Lower leg skin (tissue), 4 donors: ENCODE data around the gene PDLIM5. TPM values are rescaled to one million over a fixed set of nuclear protein-coding genes. Genes with fewer than 3 reads are reported as not detected.

ENCODE experiments used
- DNase-seq, 2 donors: peaks; one replicate each; pipeline ENCODE4 v3.0.0-alpha.2; 2019; ENCODE audit warnings: low spot score in 2 of 2
- H3K4me3 ChIP-seq: fragments of 200-600 bp; sonication (generic); 2 replicates; pipeline ENCODE4 v1.5.1; 2017; ENCODE audit warnings: mild to moderate bottlenecking, low read depth; ENCODE audit not compliant: poor library complexity, severe bottlenecking
- POLR2A ChIP-seq, 2 donors: fragments of 450-650 bp; IDR thresholded peaks; one replicate each; pipeline ENCODE4 v1.6.1; 2016 to 2017; ENCODE audit warnings: antibody characterized with exemption in 2 of 2, mild to moderate bottlenecking in 1 of 2, moderate library complexity in 1 of 2
- WGBS, 2 donors: methylation state at CpG; one replicate each; pipeline ENCODE4 v1.1.5; 2018; 5-methylcytosine and 5-hydroxymethylcytosine counted together
- intact Hi-C: fragments of 100-400 bp; cut with DNase I; formaldehyde crosslinking; loops from one replicate; pipeline ENCODE4 v1.15.0; 2023; ENCODE audit warnings: low total_unique reads
- total RNA-seq, 4 donors: library from RNA; depleted of rRNA; stranded (reverse); fragments of >200 nt; gene quantifications; one replicate each; pipeline ENCODE4 v1.1.0, GENCODE V29; 2016
- TF ChIP-seq, protein P1 (sequence below), 3 donors: fragments of 450-650 bp; IDR thresholded peaks; one replicate each; pipeline ENCODE4 v1.5.1; 2016; ENCODE audit warnings: antibody characterized with exemption in 3 of 3, mild to moderate bottlenecking in 3 of 3, moderate library complexity in 2 of 3

Gene PDLIM5
- total RNA-seq, 4 donors from 2014 or later: 65.8 to 81.4 (median 72.0) TPM

GRCh38 chr4:94480362-94480951, 28.7 kb downstream of the PDLIM5 start:
- no peak overlapping the region for H3K4me3 ChIP-seq
- 73 to 75% methylated on average over 2 of the region's 2 CpGs for WGBS, 2 donors
- TF ChIP-seq POLR2A (IDR thresholded peaks at IDR 0.05): no peak
- TF ChIP-seq, protein P1, sequence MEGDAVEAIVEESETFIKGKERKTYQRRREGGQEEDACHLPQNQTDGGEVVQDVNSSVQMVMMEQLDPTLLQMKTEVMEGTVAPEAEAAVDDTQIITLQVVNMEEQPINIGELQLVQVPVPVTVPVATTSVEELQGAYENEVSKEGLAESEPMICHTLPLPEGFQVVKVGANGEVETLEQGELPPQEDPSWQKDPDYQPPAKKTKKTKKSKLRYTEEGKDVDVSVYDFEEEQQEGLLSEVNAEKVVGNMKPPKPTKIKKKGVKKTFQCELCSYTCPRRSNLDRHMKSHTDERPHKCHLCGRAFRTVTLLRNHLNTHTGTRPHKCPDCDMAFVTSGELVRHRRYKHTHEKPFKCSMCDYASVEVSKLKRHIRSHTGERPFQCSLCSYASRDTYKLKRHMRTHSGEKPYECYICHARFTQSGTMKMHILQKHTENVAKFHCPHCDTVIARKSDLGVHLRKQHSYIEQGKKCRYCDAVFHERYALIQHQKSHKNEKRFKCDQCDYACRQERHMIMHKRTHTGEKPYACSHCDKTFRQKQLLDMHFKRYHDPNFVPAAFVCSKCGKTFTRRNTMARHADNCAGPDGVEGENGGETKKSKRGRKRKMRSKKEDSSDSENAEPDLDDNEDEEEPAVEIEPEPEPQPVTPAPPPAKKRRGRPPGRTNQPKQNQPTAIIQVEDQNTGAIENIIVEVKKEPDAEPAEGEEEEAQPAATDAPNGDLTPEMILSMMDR (IDR thresholded peaks at IDR 0.05): no peak
- intact Hi-C loops: no loop called here
- no peak for DNase-seq

- intact Hi-C loops: no loop called here
- DNase-seq: no peak
- TF ChIP-seq, protein P1 (IDR thresholded peaks at IDR 0.05): no peak
- no peak for TF ChIP-seq POLR2A (IDR thresholded peaks at IDR 0.05)
- no peak overlapping the region for H3K4me3 ChIP-seq
- WGBS, 2 donors: 76 to 88% methylated on average over 4 of the region's 4 CpGs
Observed at GRCh38 chr4:94483895-94484294, 32.2 kb downstream of the PDLIM5 start.

- WGBS, 2 donors: 78 to 83% methylated on average over 2 of the region's 2 CpGs
- no peak for TF ChIP-seq POLR2A (IDR thresholded peaks at IDR 0.05)
- TF ChIP-seq, protein P1 (IDR thresholded peaks at IDR 0.05): no peak
Observed at GRCh38 chr4:94484818-94485217, 33.1 kb downstream of the PDLIM5 start.

DNA sequence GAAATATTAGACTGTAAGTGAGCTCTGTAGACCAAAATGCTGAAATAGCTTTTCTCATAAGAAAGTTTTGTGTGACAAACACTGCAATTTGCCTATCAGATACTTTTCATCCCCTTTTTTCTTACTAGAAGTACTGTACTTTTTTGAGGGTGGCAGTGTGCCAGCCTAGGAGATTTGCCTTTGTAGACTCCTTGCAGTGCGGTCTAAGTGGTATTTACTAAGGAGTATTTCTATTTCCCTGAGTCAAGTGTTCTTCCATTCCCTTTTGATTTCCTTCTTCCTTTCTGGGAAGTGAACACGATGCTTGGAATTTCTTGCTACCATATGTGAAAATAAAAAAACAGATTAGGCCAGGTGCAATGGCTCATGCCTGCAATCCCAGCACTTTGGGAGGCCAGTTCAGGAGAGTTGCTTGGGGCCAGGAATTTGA, 34.6 kb downstream of the PDLIM5 start:
- TF ChIP-seq, protein P1 (IDR thresholded peaks at IDR 0.05): no peak
- no peak for TF ChIP-seq POLR2A (IDR thresholded peaks at IDR 0.05)
- DNase-seq: no peak
- intact Hi-C loops: no loop called here
- 58 to 61% methylated on average over 2 of the region's 2 CpGs for WGBS, 2 donors
- no peak overlapping the region for H3K4me3 ChIP-seq

More at GRCh38 chr4:94484818-94485217, 33.1 kb downstream of the PDLIM5 start:
- intact Hi-C loops: no loop called here
- no peak overlapping the region for H3K4me3 ChIP-seq
- DNase-seq: no peak

DNA sequence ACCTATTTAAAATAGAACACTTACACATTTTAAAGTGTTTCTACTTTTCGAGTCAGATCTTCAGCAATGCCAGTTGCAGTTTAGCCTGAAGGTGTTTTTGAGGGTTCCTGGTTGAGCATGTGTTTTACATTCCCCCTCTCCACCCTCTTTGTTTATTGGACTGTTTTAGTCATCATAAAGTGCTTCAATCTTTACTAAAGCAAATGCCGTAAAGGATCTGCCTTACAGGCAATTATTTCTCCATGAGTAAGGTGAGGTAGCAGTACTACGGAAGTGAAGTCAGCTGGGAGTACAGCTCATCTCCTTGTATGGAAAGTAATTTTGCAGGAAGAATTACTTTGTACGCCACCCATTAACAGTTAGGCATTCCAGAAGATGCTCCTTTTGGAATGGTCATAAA, 36.9 kb downstream of the PDLIM5 start:
- H3K4me3 ChIP-seq: no peak overlapping the region
- intact Hi-C loops: no loop called here
- no peak for DNase-seq
- TF ChIP-seq POLR2A (IDR thresholded peaks at IDR 0.05): no peak
- TF ChIP-seq, protein P1 (IDR thresholded peaks at IDR 0.05): no peak
- 44 to 57% methylated on average over 4 of the region's 4 CpGs for WGBS, 2 donors

- intact Hi-C loops: no loop called here
- DNase-seq: no peak
- no peak for TF ChIP-seq POLR2A (IDR thresholded peaks at IDR 0.05)
- TF ChIP-seq, protein P1 (IDR thresholded peaks at IDR 0.05): no peak
- no peak overlapping the region for H3K4me3 ChIP-seq
- 59 to 68% methylated on average over 3 of the region's 3 CpGs for WGBS, 2 donors
Observed at GRCh38 chr4:94489098-94489497, 37.4 kb downstream of the PDLIM5 start.
